OCI-LY3 (cell line): ENCODE measurements around the gene NRXN2.
"Not testable (repeated sequence)": the region's sequence is repeated elsewhere in the genome, so short reads cannot be mapped to it uniquely, and the experiment has no call there.

ENCODE experiments used
- H2AFZ ChIP-seq: fragments of 200-600, 300-600 bp; shearing (Covaris generic); 2 replicates; pipeline ENCODE4 v1.6.0; 2014; ENCODE audit warnings: antibody characterized with exemption, low read depth, low read length
- H3K27ac ChIP-seq: fragments of 200-600, 300-600 bp; sonication (generic); 2 replicates; pipeline ENCODE4 v1.5.1; 2014; ENCODE audit warnings: mild to moderate bottlenecking, low read length, moderate library complexity, mixed read lengths
- H3K27me3 ChIP-seq: fragments of 200-600, 300-600 bp; sonication (generic); 2 replicates; pipeline ENCODE4 v1.6.1; 2014; ENCODE audit warnings: low read depth, low read length, mixed read lengths
- H3K36me3 ChIP-seq: fragments of 200-600, 300-600 bp; sonication (generic); replicated peaks from 2 replicates; pipeline ENCODE3; 2014; ENCODE audit warnings: low read depth, low read length, mixed read lengths
- H3K4me1 ChIP-seq: fragments of 300-600, 200-600 bp; sonication (generic); 2 replicates; pipeline ENCODE4 v1.6.1; 2014; ENCODE audit warnings: low read length, mixed read lengths
- H3K4me2 ChIP-seq: fragments of 200-600, 300-600 bp; sonication (generic); 2 replicates; pipeline ENCODE4 v1.6.1; 2014; ENCODE audit warnings: low read length, mixed read lengths
- H3K4me3 ChIP-seq: fragments of 300-600, 200-600 bp; sonication (generic); 2 replicates; pipeline ENCODE4 v1.5.1; 2014; ENCODE audit warnings: antibody characterized with exemption, mild to moderate bottlenecking, low read length, moderate library complexity
- H3K79me2 ChIP-seq: fragments of 300-600, 200-600 bp; shearing (Covaris generic); 2 replicates; pipeline ENCODE4 v1.6.1; 2014; ENCODE audit warnings: mild to moderate bottlenecking, low read length, mixed read lengths
- H3K9ac ChIP-seq: fragments of 300-600, 200-600 bp; shearing (Covaris generic); 2 replicates; pipeline ENCODE4 v1.6.0; 2014; ENCODE audit warnings: mild to moderate bottlenecking, low read length, moderate library complexity
- H3K9me3 ChIP-seq: fragments of 200-600, 300-600 bp; shearing (Covaris generic); 2 replicates; pipeline ENCODE4 v1.6.1; 2014; ENCODE audit warnings: low read length, mixed read lengths; ENCODE audit not compliant: insufficient read depth
- H4K20me1 ChIP-seq: fragments of 200-600, 300-600 bp; sonication (generic); 2 replicates; pipeline ENCODE4 v1.6.1; 2016; ENCODE audit warnings: low read length, mixed read lengths; ENCODE audit not compliant: insufficient read depth
- EZH2phosphoT487 ChIP-seq: fragments of 200-600 bp; shearing (Covaris generic); IDR thresholded peaks from 2 replicates; pipeline ENCODE4 v1.6.1; 2018; ENCODE audit warnings: antibody characterized with exemption, mixed run types, low read depth
- TF ChIP-seq, protein P1 (sequence below): fragments of 200-600, 300-600 bp; sonication (generic); IDR thresholded peaks from 2 replicates; pipeline ENCODE4 v1.5.1; 2014; ENCODE audit warnings: antibody characterized with exemption, low read length, low read depth

NRXN2 gene

DNA sequence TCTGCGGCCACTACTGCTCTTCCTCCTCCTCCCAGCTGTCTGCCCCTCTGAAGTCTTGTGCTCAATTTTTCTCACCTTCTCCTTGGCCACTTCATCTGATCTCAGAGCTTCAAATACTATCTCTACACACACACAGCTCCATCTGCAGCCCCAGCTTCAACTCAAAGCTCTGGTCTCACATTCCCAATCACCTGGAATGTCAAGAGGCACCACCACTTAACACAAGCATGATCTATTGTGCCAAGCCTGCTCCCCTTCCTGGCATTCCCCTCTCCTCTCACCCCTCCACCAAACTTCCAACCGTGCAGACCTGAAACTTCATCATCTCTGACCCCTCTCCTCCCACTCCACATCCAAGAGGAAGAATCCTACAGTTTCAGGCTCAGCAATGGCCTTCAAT, 17.5 kb downstream of the NRXN2 start:
- H3K4me3 ChIP-seq = no peak overlapping the region
- H3K79me2 ChIP-seq = no peaks in the 10 kb centered on the region
- no peak overlapping the region for H2AFZ ChIP-seq
- peaks cover 23% of the 10 kb centered on the region for H3K4me1 ChIP-seq
- H3K9ac ChIP-seq = no peak overlapping the region
- H3K9me3 ChIP-seq = no peaks in the 10 kb centered on the region
- H3K36me3 ChIP-seq = no peaks in the 10 kb centered on the region
- no peak overlapping the region for H3K4me2 ChIP-seq
- no peaks in the 10 kb centered on the region for H4K20me1 ChIP-seq
- no peak overlapping the region for H3K27ac ChIP-seq
- TF ChIP-seq EZH2phosphoT487 = no peak
- TF ChIP-seq, protein P1, sequence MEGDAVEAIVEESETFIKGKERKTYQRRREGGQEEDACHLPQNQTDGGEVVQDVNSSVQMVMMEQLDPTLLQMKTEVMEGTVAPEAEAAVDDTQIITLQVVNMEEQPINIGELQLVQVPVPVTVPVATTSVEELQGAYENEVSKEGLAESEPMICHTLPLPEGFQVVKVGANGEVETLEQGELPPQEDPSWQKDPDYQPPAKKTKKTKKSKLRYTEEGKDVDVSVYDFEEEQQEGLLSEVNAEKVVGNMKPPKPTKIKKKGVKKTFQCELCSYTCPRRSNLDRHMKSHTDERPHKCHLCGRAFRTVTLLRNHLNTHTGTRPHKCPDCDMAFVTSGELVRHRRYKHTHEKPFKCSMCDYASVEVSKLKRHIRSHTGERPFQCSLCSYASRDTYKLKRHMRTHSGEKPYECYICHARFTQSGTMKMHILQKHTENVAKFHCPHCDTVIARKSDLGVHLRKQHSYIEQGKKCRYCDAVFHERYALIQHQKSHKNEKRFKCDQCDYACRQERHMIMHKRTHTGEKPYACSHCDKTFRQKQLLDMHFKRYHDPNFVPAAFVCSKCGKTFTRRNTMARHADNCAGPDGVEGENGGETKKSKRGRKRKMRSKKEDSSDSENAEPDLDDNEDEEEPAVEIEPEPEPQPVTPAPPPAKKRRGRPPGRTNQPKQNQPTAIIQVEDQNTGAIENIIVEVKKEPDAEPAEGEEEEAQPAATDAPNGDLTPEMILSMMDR = no peak
- H3K27me3 ChIP-seq = peaks cover 21% of the 10 kb centered on the region

DNA sequence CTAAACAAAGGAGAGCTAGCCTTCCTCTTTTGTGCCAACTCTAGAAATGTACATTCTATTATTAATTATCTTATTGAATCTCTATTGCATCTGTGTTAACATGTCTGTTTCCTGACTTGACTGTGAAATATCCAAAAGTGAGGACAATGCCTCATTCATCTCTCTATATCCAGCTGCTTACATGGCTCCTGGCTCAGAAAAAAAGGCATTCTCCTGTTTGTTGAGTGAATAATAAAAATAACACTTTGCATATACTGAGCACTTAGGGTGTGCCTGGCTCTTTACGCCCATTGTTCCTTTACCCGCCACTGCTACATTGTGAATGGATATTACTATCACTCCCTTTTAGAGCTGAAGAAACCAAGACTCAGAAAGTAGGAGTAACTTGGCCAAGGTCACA, 19.9 kb downstream of the NRXN2 start:
- no peak overlapping the region for H3K9ac ChIP-seq
- H3K36me3 ChIP-seq = no peaks in the 10 kb centered on the region
- H3K27ac ChIP-seq = no peak overlapping the region
- peaks cover under 1% of the 10 kb centered on the region; the same call in 1 of the 2 replicates for H3K4me1 ChIP-seq
- H2AFZ ChIP-seq = no peak overlapping the region
- no peaks in the 10 kb centered on the region for H4K20me1 ChIP-seq
- TF ChIP-seq, protein P1 = no peak
- no peak for TF ChIP-seq EZH2phosphoT487
- H3K27me3 ChIP-seq = peaks cover 21% of the 10 kb centered on the region
- H3K4me3 ChIP-seq = no peak overlapping the region
- no peaks in the 10 kb centered on the region for H3K79me2 ChIP-seq
- no peak overlapping the region for H3K4me2 ChIP-seq
- no peaks in the 10 kb centered on the region for H3K9me3 ChIP-seq

DNA sequence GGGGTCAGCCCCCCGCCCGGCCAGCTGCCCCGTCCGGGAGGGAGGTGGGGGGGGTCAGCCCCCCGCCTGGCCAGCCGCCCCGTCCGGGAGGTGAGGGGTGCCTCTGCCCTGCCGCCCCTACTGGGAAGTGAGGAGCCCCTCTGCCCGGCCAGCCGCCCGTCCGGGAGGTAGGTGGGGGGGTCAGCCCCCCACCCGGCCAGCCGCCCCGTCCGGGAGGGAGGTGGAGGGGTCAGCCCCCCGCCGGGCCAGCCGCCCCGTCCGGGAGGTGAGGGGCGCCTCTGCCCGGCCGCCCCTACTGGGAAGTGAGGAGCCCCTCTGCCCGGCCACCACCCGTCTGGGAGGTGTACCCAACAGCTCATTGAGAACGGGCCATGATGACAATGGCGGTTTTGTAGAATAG, 21.0 kb downstream of the NRXN2 start:
- not testable (repeated sequence) for H3K9ac ChIP-seq, H3K4me1 ChIP-seq, H4K20me1 ChIP-seq, H2AFZ ChIP-seq, H3K27ac ChIP-seq, H3K36me3 ChIP-seq, H3K79me2 ChIP-seq, H3K4me3 ChIP-seq, H3K4me2 ChIP-seq, H3K9me3 ChIP-seq
- H3K27me3 ChIP-seq = peaks cover 21% of the 10 kb centered on the region

DNA sequence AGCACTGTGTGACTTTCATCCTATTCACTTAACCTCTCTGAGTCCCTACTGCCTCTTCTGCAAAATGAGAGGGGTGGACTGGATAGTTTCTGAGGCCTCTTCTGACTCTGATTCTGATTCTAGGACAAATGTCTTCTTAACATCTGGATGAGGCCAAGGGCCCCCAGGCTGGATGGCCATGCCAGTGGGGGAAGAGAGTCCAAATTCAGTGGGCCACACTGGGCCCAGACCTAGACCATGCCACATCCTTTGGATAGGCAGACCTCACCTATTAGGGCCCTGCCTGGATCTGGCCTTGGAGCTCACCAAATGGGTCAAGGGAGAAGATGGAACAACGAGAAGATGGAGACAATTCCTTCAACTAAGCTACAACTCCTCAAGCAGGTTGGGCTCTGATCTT, 24.6 kb downstream of the NRXN2 start:
- Histone ChIP-seq H3K4me3 (no peak overlapping the region), H4K20me1 (no peaks in the 10 kb centered on the region), H3K9ac (no peak overlapping the region), H3K36me3 (no peaks in the 10 kb centered on the region), H3K4me1 (peaks cover 13% of the 10 kb centered on the region), H3K9me3 (no peaks in the 10 kb centered on the region), H3K4me2 (no peak overlapping the region), H3K27ac (no peak overlapping the region), H3K79me2 (no peaks in the 10 kb centered on the region), H2AFZ (no peak overlapping the region), H3K27me3 (peaks cover 6% of the 10 kb centered on the region)
- TF ChIP-seq, protein P1 = no peak
- TF ChIP-seq EZH2phosphoT487 = no peak
